Glutamatergic neuron (in vitro differentiated cells): ENCODE data around the gene ADAMTS16. TPM values are rescaled to one million over a fixed set of nuclear protein-coding genes. Genes with fewer than 3 reads are reported as not detected.
"Not testable (repeated sequence)": the region's sequence is repeated elsewhere in the genome, so short reads cannot be mapped to it uniquely, and the experiment has no call there.

ENCODE experiments used
- DNase-seq: peaks from one replicate; pipeline ENCODE4 v3.0.0; 2022
- H3K27ac Mint-ChIP-seq: one replicate; pipeline ENCODE4 v1.8.0; 2020; ENCODE audit warnings: mild to moderate bottlenecking, mixed read lengths, inconsistent platforms; ENCODE audit not compliant: unreplicated experiment
- H3K27me3 Mint-ChIP-seq: one replicate; pipeline ENCODE4 v1.8.0; 2020; ENCODE audit warnings: mild to moderate bottlenecking, moderate library complexity, mixed read lengths, inconsistent platforms; ENCODE audit not compliant: unreplicated experiment
- H3K36me3 Mint-ChIP-seq: one replicate; pipeline ENCODE4 v1.8.0; 2020; ENCODE audit warnings: mild to moderate bottlenecking, mixed read lengths, inconsistent platforms; ENCODE audit not compliant: unreplicated experiment
- H3K4me1 Mint-ChIP-seq: one replicate; pipeline ENCODE4 v1.8.0; 2020; ENCODE audit warnings: mild to moderate bottlenecking, low read depth, mixed read lengths, inconsistent platforms; ENCODE audit not compliant: unreplicated experiment
- H3K4me3 Mint-ChIP-seq: one replicate; pipeline ENCODE4 v1.8.0; 2020; ENCODE audit warnings: mild to moderate bottlenecking, mixed read lengths, inconsistent platforms; ENCODE audit not compliant: unreplicated experiment
- H3K9me3 Mint-ChIP-seq: one replicate; pipeline ENCODE4 v1.8.0; 2020; ENCODE audit warnings: mild to moderate bottlenecking, moderate library complexity, mixed read lengths, inconsistent platforms; ENCODE audit not compliant: unreplicated experiment
- CTCF ChIP-seq: fragments of 200-600 bp; sonication (generic); IDR thresholded peaks from one replicate; pipeline ENCODE4 v1.5.0; 2021; ENCODE audit not compliant: partially characterized antibody, unreplicated experiment
- total RNA-seq: library from RNA; stranded (reverse); fragmentation: NEBNext Ultra II Directional; extraction: Animal tissue kit (Norgen Biotek cat#: 25700); gene quantifications from one replicate; pipeline ENCODE4 v1.2.1, GENCODE V29; 2021; ENCODE audit not compliant: unreplicated experiment

Gene ADAMTS16
- total RNA-seq, 1 donor from 2014 or later = 4.8 TPM

- H3K4me1 Mint-ChIP-seq = peaks cover 1% of the 10 kb centered on the region
Observed at GRCh38 chr5:5134107-5134506, 6.0 kb upstream of the ADAMTS16 start.

GRCh38 chr5:5135957-5136676 is 4.0 kb upstream of the ADAMTS16 start:
- Mint-ChIP-seq H3K36me3 (peaks cover 4% of the 10 kb centered on the region), H3K4me3 (no peak overlapping the region), H3K27ac (no peak overlapping the region), H3K27me3 (peaks cover 10% of the 10 kb centered on the region), H3K9me3 (peaks cover 7% of the 10 kb centered on the region), H3K4me1 (peaks cover 3% of the 10 kb centered on the region)
- TF ChIP-seq CTCF = no peak
- DNase-seq = no peak

More at GRCh38 chr5:5134107-5134506, 6.0 kb upstream of the ADAMTS16 start:
- Mint-ChIP-seq H3K9me3 (peaks cover 6% of the 10 kb centered on the region), H3K4me3 (no peak overlapping the region), H3K27ac (no peak overlapping the region), H3K27me3 (peaks cover 3% of the 10 kb centered on the region), H3K36me3 (peaks cover 4% of the 10 kb centered on the region)
- no peak for DNase-seq
- no peak for TF ChIP-seq CTCF

GRCh38 chr5:5137851-5138250 is 2.3 kb upstream of the ADAMTS16 start:
- not testable (repeated sequence) for H3K4me1 Mint-ChIP-seq, H3K27ac Mint-ChIP-seq, H3K36me3 Mint-ChIP-seq, H3K4me3 Mint-ChIP-seq, DNase-seq, H3K9me3 Mint-ChIP-seq
- H3K27me3 Mint-ChIP-seq = peaks cover 11% of the 10 kb centered on the region

- peaks cover 4% of the 10 kb centered on the region for H3K36me3 Mint-ChIP-seq
- H3K4me3 Mint-ChIP-seq = peak overlapping the region; percentile 87
- peaks cover 7% of the 10 kb centered on the region for H3K9me3 Mint-ChIP-seq
- TF ChIP-seq CTCF = no peak
- peak overlapping the region; percentile 50 for H3K27ac Mint-ChIP-seq
- DNase-seq = no peak
- peaks cover 5% of the 10 kb centered on the region for H3K4me1 Mint-ChIP-seq
- H3K27me3 Mint-ChIP-seq = peaks cover 13% of the 10 kb centered on the region
Observed at GRCh38 chr5:5139336-5139776, 774 bp upstream of the ADAMTS16 start.

GRCh38 chr5:5140479-5141338 is 579 bp downstream of the ADAMTS16 start:
- H3K4me1 Mint-ChIP-seq = peaks cover 5% of the 10 kb centered on the region
- no peak for TF ChIP-seq CTCF
- peak overlapping the region; percentile 86 for H3K4me3 Mint-ChIP-seq
- DNase-seq = peak; percentile 56
- peaks cover 4% of the 10 kb centered on the region for H3K36me3 Mint-ChIP-seq
- no peak overlapping the region for H3K27ac Mint-ChIP-seq
- H3K9me3 Mint-ChIP-seq = peaks cover 7% of the 10 kb centered on the region
- peaks cover 13% of the 10 kb centered on the region for H3K27me3 Mint-ChIP-seq
